ENCODE data around the gene AP5M1. TPM values are rescaled to one million over a fixed set of nuclear protein-coding genes. Genes with fewer than 3 reads are reported as not detected.
A peak's percentile ranks its signal among the peaks of the same experiment; 100 is the strongest.

AP5M1 gene
- total and polyA plus RNA-seq, 10 of the 15 experiments (the other 5 are each of a cell fraction or from before 2014, with no cell fraction given) = 23.9 to 66.0 (median 38.4) TPM

GRCh38 chr14:57268161-57269069 lies at the start of gene AP5M1, which contains the start of gene EXOC5 (continued):
- TF ChIP-seq MTA3 (IDR thresholded peaks at IDR 0.05; ENCODE audit: borderline replicate concordance, low read length) (no peak), KLF5 (IDR thresholded peaks at IDR 0.05; ENCODE audit: partially characterized antibody) (peak; percentile 43), SREBF1 (IDR thresholded peaks at IDR 0.05; ENCODE audit: low read length) (no peak), ETV6 (conservative IDR thresholded peaks at IDR 0.05 in 1 of 2, IDR thresholded peaks at IDR 0.05 in 1 of 2; ENCODE audit: borderline replicate concordance in 1 of 2, low read depth in 1 of 2) (peak in 1 of 2 experiments; percentile 43; a peak in 1 of 4 replicates), CBX3 (IDR thresholded peaks at IDR 0.05; ENCODE audit: borderline replicate concordance, low read depth) (no peak), STAT1 (conservative IDR thresholded peaks at IDR 0.05) (0 out of 2 replicates have a peak, but pooled peaks have one; percentile 24), GATAD2B (conservative IDR thresholded peaks at IDR 0.05; ENCODE audit: low read depth) (peak; percentile 93), NR2C1 (IDR thresholded peaks at IDR 0.05) (peak; percentile 82), IRF5 (IDR thresholded peaks at IDR 0.05; ENCODE audit: borderline replicate concordance) (no peak), WRNIP1 (IDR thresholded peaks at IDR 0.05; ENCODE audit: borderline replicate concordance, low read depth, low read length) (0 out of 2 replicates have a peak, but pooled peaks have one; percentile 56), TBL1XR1 (IDR thresholded peaks at IDR 0.05; ENCODE audit: low read depth, low read length) (peak; percentile 44; the same call in 1 of the 2 replicates), KDM1A (IDR thresholded peaks at IDR 0.05; ENCODE audit: borderline replicate concordance) (no peak), DPF2 (IDR thresholded peaks at IDR 0.05) (peak; percentile 76)
- TF ChIP-seq, protein P1, sequence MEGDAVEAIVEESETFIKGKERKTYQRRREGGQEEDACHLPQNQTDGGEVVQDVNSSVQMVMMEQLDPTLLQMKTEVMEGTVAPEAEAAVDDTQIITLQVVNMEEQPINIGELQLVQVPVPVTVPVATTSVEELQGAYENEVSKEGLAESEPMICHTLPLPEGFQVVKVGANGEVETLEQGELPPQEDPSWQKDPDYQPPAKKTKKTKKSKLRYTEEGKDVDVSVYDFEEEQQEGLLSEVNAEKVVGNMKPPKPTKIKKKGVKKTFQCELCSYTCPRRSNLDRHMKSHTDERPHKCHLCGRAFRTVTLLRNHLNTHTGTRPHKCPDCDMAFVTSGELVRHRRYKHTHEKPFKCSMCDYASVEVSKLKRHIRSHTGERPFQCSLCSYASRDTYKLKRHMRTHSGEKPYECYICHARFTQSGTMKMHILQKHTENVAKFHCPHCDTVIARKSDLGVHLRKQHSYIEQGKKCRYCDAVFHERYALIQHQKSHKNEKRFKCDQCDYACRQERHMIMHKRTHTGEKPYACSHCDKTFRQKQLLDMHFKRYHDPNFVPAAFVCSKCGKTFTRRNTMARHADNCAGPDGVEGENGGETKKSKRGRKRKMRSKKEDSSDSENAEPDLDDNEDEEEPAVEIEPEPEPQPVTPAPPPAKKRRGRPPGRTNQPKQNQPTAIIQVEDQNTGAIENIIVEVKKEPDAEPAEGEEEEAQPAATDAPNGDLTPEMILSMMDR (IDR thresholded peaks at IDR 0.05 in 2 of 3, conservative IDR thresholded peaks at IDR 0.05 in 1 of 3; ENCODE audit: control insufficient read depth in 2 of 3, extremely low read depth in 1 of 3, insufficient read depth in 1 of 3, low read depth in 3 of 3, low read length in 3 of 3) = 0 out of 6 replicates have a peak, but pooled peaks of 1 of the 3 experiments have one; percentile 1
- TF ChIP-seq, protein P2, sequence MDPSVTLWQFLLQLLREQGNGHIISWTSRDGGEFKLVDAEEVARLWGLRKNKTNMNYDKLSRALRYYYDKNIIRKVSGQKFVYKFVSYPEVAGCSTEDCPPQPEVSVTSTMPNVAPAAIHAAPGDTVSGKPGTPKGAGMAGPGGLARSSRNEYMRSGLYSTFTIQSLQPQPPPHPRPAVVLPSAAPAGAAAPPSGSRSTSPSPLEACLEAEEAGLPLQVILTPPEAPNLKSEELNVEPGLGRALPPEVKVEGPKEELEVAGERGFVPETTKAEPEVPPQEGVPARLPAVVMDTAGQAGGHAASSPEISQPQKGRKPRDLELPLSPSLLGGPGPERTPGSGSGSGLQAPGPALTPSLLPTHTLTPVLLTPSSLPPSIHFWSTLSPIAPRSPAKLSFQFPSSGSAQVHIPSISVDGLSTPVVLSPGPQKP (IDR thresholded peaks at IDR 0.05; ENCODE audit: low read depth, low read length) = peak; percentile 95
- TF ChIP-seq, protein P3, sequence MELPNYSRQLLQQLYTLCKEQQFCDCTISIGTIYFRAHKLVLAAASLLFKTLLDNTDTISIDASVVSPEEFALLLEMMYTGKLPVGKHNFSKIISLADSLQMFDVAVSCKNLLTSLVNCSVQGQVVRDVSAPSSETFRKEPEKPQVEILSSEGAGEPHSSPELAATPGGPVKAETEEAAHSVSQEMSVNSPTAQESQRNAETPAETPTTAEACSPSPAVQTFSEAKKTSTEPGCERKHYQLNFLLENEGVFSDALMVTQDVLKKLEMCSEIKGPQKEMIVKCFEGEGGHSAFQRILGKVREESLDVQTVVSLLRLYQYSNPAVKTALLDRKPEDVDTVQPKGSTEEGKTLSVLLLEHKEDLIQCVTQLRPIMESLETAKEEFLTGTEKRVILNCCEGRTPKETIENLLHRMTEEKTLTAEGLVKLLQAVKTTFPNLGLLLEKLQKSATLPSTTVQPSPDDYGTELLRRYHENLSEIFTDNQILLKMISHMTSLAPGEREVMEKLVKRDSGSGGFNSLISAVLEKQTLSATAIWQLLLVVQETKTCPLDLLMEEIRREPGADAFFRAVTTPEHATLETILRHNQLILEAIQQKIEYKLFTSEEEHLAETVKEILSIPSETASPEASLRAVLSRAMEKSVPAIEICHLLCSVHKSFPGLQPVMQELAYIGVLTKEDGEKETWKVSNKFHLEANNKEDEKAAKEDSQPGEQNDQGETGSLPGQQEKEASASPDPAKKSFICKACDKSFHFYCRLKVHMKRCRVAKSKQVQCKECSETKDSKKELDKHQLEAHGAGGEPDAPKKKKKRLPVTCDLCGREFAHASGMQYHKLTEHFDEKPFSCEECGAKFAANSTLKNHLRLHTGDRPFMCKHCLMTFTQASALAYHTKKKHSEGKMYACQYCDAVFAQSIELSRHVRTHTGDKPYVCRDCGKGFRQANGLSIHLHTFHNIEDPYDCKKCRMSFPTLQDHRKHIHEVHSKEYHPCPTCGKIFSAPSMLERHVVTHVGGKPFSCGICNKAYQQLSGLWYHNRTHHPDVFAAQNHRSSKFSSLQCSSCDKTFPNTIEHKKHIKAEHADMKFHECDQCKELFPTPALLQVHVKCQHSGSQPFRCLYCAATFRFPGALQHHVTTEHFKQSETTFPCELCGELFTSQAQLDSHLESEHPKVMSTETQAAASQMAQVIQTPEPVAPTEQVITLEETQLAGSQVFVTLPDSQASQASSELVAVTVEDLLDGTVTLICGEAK (IDR thresholded peaks at IDR 0.05; ENCODE audit: borderline replicate concordance) = peak; percentile 86; the same call in 1 of the 2 replicates
- TF ChIP-seq, protein P4, sequence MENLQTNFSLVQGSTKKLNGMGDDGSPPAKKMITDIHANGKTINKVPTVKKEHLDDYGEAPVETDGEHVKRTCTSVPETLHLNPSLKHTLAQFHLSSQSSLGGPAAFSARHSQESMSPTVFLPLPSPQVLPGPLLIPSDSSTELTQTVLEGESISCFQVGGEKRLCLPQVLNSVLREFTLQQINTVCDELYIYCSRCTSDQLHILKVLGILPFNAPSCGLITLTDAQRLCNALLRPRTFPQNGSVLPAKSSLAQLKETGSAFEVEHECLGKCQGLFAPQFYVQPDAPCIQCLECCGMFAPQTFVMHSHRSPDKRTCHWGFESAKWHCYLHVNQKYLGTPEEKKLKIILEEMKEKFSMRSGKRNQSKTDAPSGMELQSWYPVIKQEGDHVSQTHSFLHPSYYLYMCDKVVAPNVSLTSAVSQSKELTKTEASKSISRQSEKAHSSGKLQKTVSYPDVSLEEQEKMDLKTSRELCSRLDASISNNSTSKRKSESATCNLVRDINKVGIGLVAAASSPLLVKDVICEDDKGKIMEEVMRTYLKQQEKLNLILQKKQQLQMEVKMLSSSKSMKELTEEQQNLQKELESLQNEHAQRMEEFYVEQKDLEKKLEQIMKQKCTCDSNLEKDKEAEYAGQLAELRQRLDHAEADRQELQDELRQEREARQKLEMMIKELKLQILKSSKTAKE (IDR thresholded peaks at IDR 0.05; ENCODE audit: low read depth, poor library complexity, severe bottlenecking) = peak; percentile 39
